HFF-Myc (cell line): ENCODE results near the gene OXSM.

Source experiments
- DNase-seq: peaks from one replicate; pipeline ENCODE4 v3.0.0-alpha.2; 2011; ENCODE audit warnings: low read depth; ENCODE audit errors: extremely low read depth
- H3K4me3 ChIP-seq: replicated peaks from 2 replicates; pipeline ENCODE4 v1.5.1; 2011; ENCODE audit warnings: low read depth, mild to moderate bottlenecking, control low read depth, low read length
- TF ChIP-seq, protein P1 (sequence below): IDR thresholded peaks from 2 replicates; pipeline ENCODE4 v1.5.1; 2012; ENCODE audit warnings: mild to moderate bottlenecking, low read depth, low read length, control low read depth; ENCODE audit errors: missing control alignments

Gene OXSM

DNA sequence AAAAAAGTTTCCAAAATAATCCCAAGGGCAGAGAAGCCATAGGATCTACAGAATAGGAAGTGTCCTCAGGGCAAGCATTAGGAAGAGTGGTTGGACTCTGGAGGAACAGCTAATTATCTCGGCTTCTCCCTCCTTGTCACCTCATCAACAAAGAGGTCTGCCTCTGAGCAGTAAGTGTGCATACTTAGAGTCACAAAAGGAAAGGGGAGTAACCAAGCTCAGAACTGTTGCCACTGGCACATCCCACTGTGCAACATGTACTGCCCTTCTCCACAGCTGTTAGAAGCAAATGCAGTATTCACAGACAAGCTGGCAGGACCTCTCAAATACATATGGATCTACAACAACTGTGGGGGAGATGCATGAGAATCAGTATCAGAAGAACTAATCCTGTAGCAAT, 38.2 kb upstream of the OXSM start:
- no peak overlapping the region for H3K4me3 ChIP-seq
- TF ChIP-seq, protein P1, sequence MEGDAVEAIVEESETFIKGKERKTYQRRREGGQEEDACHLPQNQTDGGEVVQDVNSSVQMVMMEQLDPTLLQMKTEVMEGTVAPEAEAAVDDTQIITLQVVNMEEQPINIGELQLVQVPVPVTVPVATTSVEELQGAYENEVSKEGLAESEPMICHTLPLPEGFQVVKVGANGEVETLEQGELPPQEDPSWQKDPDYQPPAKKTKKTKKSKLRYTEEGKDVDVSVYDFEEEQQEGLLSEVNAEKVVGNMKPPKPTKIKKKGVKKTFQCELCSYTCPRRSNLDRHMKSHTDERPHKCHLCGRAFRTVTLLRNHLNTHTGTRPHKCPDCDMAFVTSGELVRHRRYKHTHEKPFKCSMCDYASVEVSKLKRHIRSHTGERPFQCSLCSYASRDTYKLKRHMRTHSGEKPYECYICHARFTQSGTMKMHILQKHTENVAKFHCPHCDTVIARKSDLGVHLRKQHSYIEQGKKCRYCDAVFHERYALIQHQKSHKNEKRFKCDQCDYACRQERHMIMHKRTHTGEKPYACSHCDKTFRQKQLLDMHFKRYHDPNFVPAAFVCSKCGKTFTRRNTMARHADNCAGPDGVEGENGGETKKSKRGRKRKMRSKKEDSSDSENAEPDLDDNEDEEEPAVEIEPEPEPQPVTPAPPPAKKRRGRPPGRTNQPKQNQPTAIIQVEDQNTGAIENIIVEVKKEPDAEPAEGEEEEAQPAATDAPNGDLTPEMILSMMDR, result no peak
- no peak for DNase-seq

DNA sequence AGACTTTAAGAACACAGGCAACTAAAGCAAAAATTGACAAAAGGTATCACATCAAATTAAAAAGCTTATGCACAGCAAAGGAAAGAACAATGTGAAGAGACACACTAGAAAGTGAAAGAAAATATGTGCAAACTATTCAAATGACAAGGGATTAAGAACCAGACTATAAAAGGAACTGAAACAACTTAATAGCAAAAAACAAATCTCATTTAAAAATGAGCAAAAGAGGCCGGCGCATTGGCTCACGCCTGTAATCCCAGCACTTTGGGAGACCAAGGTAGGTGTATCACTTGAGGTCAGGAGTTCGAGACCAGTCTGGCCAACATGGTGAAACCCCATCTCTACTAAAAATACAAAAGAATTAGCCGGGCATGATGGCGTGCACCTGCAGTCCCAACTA, 21.0 kb upstream of the OXSM start:
- DNase-seq, result no peak
- no peak overlapping the region for H3K4me3 ChIP-seq
- TF ChIP-seq, protein P1, result no peak

DNA sequence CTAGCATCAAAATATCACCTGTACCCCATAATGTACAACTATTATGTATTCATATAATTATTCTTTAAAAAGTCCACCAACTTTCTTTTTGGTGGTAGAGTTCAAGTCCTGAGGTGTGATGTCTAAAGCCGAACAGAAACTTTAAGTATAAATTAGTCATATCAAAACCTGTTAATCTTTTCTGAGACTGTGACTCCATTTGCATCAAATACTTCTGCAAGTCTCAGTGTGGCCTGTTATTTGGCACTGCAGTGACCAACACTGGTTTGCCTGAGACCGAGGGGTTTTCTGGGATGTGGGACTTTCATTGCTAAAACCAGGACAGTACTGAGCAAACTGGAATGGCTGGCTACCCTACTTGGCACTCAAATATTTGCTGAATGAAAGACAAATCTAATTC, 14.0 kb upstream of the OXSM start:
- no peak overlapping the region for H3K4me3 ChIP-seq
- TF ChIP-seq, protein P1, result no peak
- DNase-seq, result no peak

DNA sequence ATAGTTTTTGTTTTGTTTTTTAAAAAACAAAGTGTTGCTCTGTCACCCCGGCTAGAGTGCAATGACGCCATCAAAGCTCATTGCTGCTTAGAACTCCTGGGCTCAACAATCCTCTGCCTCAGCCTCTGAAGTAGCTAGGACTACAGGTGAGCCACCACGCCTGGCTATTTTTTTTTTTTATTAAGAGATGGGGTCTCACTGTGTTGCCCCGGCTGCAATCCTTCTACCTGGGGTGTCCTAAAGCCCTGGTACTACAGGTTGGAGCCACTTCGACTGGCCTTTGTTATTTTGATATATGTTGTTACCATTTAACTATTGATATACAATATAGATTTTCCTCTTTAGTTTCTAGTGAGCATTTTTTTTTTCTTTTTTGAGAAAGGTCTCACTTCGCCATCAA, 9.3 kb upstream of the OXSM start:
- DNase-seq, result no peak
- TF ChIP-seq, protein P1, result no peak
- H3K4me3 ChIP-seq, result no peak overlapping the region

DNA sequence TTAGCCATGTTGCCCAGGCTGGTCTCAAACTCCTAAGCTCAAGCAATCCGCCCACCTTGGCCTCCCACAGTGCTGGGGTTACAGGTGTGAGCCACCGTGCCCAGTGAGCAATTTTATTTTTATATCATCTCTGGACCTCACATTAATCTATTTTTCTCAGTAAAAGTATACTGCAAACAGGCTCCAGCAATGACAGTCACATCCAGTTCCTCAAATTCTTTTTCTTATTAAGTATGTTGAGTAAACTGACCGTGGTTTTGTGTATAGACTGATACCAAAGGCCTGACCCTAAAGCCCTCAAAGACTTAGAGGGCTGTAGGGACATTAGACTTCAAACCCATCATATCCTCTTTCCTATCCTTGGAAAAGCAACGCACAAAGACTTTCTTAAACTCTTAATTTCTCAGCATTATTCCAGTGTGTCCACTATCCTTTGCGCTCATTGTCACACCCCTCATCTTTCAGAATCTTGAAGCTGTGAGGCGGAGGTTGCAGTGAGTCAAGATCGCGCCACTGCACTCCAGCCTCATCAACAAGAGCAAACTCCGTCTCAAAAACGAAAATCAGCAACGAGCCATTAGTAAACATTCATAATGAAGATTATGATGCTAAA, 8.6 kb upstream of the OXSM start:
- TF ChIP-seq, protein P1, result no peak
- DNase-seq, result no peak
- H3K4me3 ChIP-seq, result no peak overlapping the region; the same call in 1 of the 2 replicates

GRCh38 chr3:25781758-25782594, 7.9 kb upstream of the OXSM start:
- peak overlapping the region; percentile 80 for H3K4me3 ChIP-seq
- TF ChIP-seq, protein P1, result no peak
- DNase-seq, result no peak
